Measurements from ENCODE around the gene ATG10.
"Not testable (repeated sequence)": the region's sequence is repeated elsewhere in the genome, so short reads cannot be mapped to it uniquely, and the experiment has no call there.

Gene ATG10

GRCh38 chr5:82119889-82120288, 148.1 kb downstream of the ATG10 start:
- Histone ChIP-seq H3K79me2 (peaks cover 12% of the 10 kb centered on the region), H3K4me2 (ENCODE audit: low read length) (no peak overlapping the region), H3K4me3 (ENCODE audit: low read depth, low read length) (no peak overlapping the region), H3K27ac (no peak overlapping the region), H3K36me3 (ENCODE audit: control insufficient read depth, insufficient read depth, low read length) (no peaks in the 10 kb centered on the region), H2AFZ (no peak overlapping the region), H3K27me3 (ENCODE audit: control insufficient read depth, insufficient read depth, low read length) (no peaks in the 10 kb centered on the region), H3K4me1 (no peaks in the 10 kb centered on the region), H3K9me3 (ENCODE audit: control insufficient read depth, low read length) (no peaks in the 10 kb centered on the region), H3K9ac (no peak overlapping the region)
- no peak for TF ChIP-seq CTCF (IDR thresholded peaks at IDR 0.05)

GRCh38 chr5:82129723-82130285, 158.0 kb downstream of the ATG10 start:
- Histone ChIP-seq H3K4me1 (no peaks in the 10 kb centered on the region), H3K27ac (no peak overlapping the region), H3K36me3 (ENCODE audit: control insufficient read depth, insufficient read depth, low read length) (no peaks in the 10 kb centered on the region), H2AFZ (no peak overlapping the region), H3K9ac (no peak overlapping the region), H3K4me2 (ENCODE audit: low read length) (no peak overlapping the region), H3K79me2 (peaks cover 14% of the 10 kb centered on the region), H3K27me3 (ENCODE audit: control insufficient read depth, insufficient read depth, low read length) (no peaks in the 10 kb centered on the region), H3K4me3 (ENCODE audit: low read depth, low read length) (no peak overlapping the region), H3K9me3 (ENCODE audit: control insufficient read depth, low read length) (no peaks in the 10 kb centered on the region)
- no peak for TF ChIP-seq CTCF (IDR thresholded peaks at IDR 0.05)

- H3K27me3 ChIP-seq (ENCODE audit: control insufficient read depth, insufficient read depth, low read length), result no peaks in the 10 kb centered on the region
- peaks cover 12% of the 10 kb centered on the region for H3K79me2 ChIP-seq
- H3K9me3 ChIP-seq (ENCODE audit: control insufficient read depth, low read length), result no peaks in the 10 kb centered on the region
- no peaks in the 10 kb centered on the region for H3K4me1 ChIP-seq
- H3K4me3 ChIP-seq (ENCODE audit: low read depth, low read length), result no peak overlapping the region
- H2AFZ ChIP-seq, result no peak overlapping the region
- no peak for TF ChIP-seq CTCF (IDR thresholded peaks at IDR 0.05)
- H3K27ac ChIP-seq, result no peak overlapping the region
- H3K4me2 ChIP-seq (ENCODE audit: low read length), result no peak overlapping the region
- H3K9ac ChIP-seq, result no peak overlapping the region
- H3K36me3 ChIP-seq (ENCODE audit: control insufficient read depth, insufficient read depth, low read length), result no peaks in the 10 kb centered on the region
Measured at GRCh38 chr5:82130602-82131001, 158.8 kb downstream of the ATG10 start.

- H3K9ac ChIP-seq, result no peak overlapping the region
- H3K4me3 ChIP-seq (ENCODE audit: low read depth, low read length), result no peak overlapping the region
- H3K79me2 ChIP-seq, result peaks cover 2% of the 10 kb centered on the region
- no peak for TF ChIP-seq CTCF (IDR thresholded peaks at IDR 0.05)
- no peaks in the 10 kb centered on the region for H3K4me1 ChIP-seq
- H3K4me2 ChIP-seq (ENCODE audit: low read length), result no peak overlapping the region
- no peaks in the 10 kb centered on the region for H3K27me3 ChIP-seq (ENCODE audit: control insufficient read depth, insufficient read depth, low read length)
- H3K27ac ChIP-seq, result no peak overlapping the region
- H3K36me3 ChIP-seq (ENCODE audit: control insufficient read depth, insufficient read depth, low read length), result no peaks in the 10 kb centered on the region
- no peaks in the 10 kb centered on the region for H3K9me3 ChIP-seq (ENCODE audit: control insufficient read depth, low read length)
- H2AFZ ChIP-seq, result no peak overlapping the region
Measured at GRCh38 chr5:82137205-82137604, 165.4 kb downstream of the ATG10 start.

- H3K36me3 ChIP-seq (ENCODE audit: control insufficient read depth, insufficient read depth, low read length); H3K27me3 ChIP-seq (ENCODE audit: control insufficient read depth, insufficient read depth, low read length); H3K9me3 ChIP-seq (ENCODE audit: control insufficient read depth, low read length); H3K27ac ChIP-seq; H3K79me2 ChIP-seq; H2AFZ ChIP-seq; H3K4me1 ChIP-seq; H3K9ac ChIP-seq; H3K4me2 ChIP-seq (ENCODE audit: low read length); H3K4me3 ChIP-seq (ENCODE audit: low read depth, low read length): not testable (repeated sequence)
Measured at GRCh38 chr5:82139837-82140236, 168.0 kb downstream of the ATG10 start.
